Adrenal gland (tissue), 5 donors: ENCODE results near the gene ANKS1B.

Source experiments
- CTCF ChIP-seq, 6 experiments: fragments of 450-650 bp in 4 of 6; fragments of 200-600 bp in 2 of 6; sonication (generic) in 1 of 6; IDR thresholded peaks; 1 replicate in 5 of 6; 2 replicates in 1 of 6; pipeline versions ENCODE4 v1.5.1 to v1.8.0; 2016 to 2021; ENCODE audit warnings: antibody characterized with exemption in 6 of 6, mild to moderate bottlenecking in 2 of 6, moderate library complexity in 1 of 6
- POLR2A ChIP-seq, 2 donors: fragments of 450-650 bp; IDR thresholded peaks; one replicate each; pipeline ENCODE4 v1.6.1; 2017; ENCODE audit warnings: antibody characterized with exemption in 2 of 2, mild to moderate bottlenecking in 2 of 2, moderate library complexity in 1 of 2
- donor health status: DM: no; HTN: no; CAD: no.

- TF ChIP-seq POLR2A (IDR thresholded peaks at IDR 0.05) (no peak), CTCF (IDR thresholded peaks at IDR 0.05) (no peak)
Observed at GRCh38 chr12:99224237-99224636, 760.5 kb downstream of the ANKS1B start.
